Measurements from ENCODE around the gene AP1M1.
A peak's percentile ranks its signal among the peaks of the same experiment; 100 is the strongest.
"Not testable (repeated sequence)": the region's sequence is repeated elsewhere in the genome, so short reads cannot be mapped to it uniquely, and the experiment has no call there.

Gene AP1M1

DNA sequence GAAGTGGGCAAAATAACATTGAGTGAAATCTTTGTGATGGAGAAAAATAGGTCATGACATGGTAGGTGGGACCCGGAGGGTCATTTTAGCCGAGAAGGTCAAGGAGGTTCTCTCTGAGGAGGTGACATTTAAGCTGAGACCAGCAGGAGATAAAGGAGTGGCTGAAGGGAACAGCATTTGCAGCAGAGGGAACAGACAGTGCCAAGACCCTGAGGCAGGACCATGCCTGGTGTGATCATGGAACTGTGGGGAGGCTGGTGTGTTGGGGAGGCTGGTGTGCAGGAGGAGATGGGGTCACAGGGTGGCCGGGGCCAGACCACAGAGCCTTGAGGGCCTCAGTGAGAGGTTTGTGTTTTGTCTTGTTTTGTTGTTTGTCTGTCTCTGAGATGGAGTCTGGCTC, 67.5 kb downstream of the AP1M1 start:
- no peak for DNase-seq

DNA sequence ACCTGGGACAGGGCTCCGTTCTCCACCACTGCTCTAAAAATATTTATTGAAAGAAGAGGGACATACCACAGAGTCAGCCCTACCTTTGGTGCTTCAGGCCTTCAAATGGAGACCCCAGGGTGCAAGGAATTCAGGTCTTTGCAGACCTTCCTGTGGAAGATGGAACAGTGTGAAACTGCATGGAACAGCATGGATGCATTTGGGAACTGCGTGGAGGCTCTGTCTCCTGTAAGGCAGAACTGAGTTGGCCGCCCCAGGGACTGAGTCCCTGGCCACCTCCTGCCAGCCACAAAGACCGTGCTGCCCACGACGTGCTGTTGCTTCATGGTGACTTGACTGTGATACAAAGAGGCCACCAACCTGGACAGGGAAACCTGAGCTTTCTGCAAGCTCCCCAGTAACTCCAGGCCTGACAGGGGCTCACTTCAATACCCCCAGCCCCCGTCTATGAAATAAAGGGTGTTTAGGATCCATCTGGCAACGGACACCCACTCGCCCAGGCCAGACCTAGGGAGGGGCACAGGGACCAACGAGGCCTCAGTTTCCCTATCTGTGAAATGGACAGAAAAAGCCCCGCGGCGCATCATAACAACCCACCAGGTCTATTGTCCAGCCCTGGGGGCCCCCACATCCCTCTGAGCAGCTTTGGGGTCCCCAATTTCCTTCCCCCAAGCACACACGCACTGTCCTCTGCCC, 68.3 kb downstream of the AP1M1 start:
- DNase-seq, result no peak

DNA sequence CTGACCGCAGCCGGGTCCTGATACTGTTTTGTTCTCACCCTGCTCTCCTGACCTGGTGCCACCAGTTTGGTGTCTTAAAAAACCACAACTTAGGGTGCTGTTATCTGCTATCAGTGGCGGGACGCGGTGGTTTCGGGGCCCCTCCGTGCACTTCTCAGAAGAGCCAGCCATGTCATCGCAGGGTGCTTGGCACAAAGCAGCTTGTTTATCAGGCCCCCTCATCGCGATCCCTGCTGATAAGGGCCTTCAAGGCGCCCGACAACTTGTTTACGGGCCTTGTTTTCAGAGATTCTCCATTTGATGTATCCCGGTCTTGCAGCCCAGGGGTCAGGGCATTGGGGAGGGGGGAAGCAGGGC, 68.9 kb downstream of the AP1M1 start:
- DNase-seq, result no peak

DNA sequence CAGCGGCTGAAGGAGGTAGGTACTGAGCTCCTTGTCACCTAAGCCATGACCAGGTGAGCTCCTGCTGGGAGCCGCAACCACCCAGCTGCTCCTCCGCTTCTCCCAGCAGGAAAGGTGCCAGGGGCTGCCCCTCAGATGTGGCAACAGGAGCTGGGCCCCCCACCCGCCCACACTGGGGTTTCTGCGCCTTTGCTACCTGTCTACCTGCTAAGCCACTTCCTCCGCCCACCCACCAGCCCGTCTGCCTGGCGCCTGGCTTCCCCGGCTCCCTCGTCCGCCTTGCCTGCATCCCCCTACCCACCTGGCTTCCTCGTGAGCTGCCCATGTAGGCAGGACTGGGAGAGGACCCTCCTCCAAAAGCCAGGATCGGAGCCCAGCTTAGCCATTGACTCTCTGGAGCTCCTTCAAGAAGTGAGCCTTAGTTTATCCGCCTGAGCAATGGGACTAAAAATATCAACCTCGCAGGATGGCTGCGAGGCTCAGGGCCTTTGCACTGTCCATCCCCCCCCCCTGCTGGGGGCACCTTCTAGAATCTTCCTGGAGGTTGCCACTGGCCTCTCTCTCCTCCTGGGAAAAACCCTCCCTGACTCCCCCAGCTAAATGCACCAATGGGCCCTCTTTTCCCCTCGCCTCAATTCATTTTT, 71.1 kb downstream of the AP1M1 start:
- DNase-seq, result no peak

DNA sequence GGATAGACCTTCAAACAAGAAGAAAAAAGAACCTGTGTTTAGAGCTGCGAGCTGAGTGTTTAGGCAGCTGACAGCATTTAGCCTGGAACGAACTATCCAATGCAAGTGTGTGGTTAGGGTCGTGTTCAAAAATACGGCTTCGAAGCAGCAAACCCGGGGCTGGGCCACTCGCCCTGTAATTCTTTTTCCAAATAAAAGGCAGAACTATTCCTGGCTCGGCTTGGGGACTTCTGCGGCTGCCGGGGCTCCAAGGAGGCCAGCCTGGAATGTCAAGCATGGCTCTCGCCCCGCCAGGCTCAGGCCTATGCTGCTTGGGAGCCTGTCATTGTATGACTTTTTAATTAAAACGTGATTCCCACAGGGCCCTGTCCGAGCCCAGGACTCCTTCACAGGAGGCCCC, 75.2 kb downstream of the AP1M1 start:
- DNase-seq, result no peak

DNA sequence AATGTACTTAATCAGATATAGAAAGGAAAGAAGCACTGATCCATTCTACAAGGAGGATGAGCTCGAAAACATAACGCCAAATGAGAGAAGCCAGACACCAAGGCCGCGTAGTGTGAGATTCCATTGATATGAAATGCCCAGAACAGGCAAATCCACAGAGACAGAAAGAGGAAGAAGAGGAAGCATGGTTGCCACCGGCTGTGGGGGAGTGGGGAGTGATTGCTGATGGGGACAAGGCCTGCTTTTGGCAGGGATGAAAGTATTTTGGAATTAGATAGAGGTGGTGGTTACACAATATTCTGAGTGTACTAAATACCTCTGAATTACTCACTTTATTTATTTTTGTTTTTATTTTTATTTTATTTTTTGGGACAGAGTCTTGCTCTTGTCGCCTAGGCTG, 76.7 kb downstream of the AP1M1 start:
- no peak for DNase-seq

DNA sequence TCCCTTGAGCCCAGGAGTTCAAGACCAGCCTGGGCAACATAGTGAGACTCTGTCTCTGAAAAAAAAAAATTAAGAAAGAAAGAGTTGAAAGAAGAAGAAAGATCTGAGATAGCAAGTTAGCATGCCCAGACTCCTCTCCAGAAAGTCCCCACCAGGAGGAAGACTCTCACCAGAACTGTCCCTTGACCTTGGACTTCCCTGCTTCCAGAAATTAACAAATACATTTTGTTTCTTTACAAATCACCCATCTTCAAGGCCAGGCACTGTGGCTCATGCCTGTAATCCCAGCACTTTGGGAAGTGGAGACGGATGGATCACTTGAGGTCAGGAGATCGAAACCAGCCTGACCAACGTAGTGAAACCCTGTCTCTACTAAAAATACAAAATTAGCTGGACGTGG, 82.6 kb downstream of the AP1M1 start:
- no peak for DNase-seq

DNA sequence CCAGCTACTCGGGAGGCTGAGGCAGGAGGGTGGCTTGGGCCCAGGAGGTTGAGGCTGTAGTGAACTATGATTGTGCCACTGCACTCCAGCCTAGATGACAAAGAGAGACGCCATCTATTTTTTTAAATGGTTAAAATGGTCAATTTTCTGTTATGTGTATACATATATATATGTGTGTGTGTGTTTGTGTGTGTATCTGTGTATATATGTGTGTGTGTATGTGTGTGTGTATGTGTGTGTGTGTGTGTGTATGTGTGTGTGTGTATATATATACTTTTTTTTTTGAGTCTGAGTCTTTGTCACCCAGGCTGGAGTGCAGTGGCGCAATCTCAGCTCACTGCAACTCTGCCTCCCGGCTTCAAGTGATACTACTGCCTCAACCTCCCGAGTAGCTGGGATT, 84.0 kb downstream of the AP1M1 start:
- DNase-seq, result no peak

DNA sequence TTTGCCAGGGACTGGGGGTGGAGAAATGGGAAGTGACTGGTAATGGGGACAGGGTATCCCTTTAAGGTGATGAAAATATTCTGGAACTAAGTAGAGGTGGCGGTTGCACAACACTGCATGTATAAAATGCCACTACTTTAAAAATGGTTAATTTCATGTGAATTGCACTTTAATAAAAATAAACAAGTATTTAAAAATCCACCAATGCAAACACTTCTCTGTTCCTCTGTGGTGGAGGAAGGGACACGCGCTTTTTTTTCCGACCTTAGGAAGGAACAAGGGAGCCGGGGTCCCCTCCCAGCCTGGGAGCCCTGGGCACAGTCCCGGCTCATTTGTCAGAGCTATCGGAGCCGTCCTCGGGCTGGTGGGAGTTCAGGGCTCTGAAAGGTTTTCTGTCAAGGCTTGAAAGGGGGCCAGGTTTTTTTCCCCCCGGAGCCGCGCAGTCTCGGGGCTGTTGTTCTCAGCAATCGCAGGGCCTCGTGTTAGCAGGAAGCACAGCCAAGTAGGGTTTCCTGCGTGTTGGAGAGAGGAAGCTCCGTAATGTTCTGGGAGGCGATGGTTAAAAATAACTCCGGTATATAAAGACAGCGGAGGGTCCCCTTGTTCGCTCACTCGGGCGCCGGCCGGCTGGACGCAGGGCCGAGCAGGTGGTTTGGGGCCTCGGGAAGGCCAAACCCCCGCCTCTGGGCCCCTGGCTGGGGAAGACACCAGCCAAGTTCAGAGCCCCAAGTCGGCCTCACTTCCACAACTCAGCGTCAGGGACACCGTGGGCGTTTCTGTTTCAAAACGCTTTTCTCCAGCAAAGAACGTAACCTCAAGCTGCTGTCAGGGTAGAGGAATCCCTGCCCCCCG, 85.7 kb downstream of the AP1M1 start:
- no peak for DNase-seq

DNA sequence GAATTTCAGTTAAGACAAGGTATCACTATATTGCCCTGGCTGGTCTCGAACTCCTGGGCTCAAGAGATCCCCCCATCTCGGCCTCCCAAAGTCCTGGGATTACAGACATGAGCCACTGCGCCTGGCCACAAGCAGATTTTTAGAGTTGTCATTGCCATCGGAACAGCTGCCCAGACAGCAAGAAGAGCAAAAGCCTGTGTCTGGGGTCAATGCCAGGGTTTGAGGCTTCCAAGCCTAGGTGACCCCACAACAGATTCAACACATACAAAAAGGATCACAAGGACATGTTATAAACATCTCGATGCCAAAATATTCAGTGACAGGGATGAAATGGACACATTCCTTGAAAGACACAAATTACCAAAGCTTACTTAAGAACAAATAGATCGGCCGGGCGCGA, 86.8 kb downstream of the AP1M1 start:
- no peak for DNase-seq

DNA sequence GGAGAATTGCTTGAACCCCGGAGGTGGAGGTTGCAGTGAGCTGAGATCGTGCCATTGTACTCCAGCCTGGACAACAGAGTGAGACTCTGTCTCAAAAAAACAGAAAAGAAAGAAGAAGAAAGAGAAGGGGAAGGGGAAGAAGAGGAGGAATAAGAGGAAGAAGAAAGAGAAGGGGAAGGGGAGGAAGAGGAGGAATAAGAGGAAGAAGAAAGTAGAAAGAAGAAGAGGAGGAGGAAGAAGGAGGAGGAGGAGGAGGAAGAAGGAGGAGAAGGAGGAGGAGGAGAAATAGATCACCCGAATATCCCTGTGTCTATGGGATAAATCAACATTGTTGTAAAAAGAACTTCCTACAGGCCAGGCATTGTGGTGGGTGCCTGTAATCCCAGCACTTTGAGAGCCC, 87.4 kb downstream of the AP1M1 start:
- not testable (repeated sequence) for DNase-seq

DNA sequence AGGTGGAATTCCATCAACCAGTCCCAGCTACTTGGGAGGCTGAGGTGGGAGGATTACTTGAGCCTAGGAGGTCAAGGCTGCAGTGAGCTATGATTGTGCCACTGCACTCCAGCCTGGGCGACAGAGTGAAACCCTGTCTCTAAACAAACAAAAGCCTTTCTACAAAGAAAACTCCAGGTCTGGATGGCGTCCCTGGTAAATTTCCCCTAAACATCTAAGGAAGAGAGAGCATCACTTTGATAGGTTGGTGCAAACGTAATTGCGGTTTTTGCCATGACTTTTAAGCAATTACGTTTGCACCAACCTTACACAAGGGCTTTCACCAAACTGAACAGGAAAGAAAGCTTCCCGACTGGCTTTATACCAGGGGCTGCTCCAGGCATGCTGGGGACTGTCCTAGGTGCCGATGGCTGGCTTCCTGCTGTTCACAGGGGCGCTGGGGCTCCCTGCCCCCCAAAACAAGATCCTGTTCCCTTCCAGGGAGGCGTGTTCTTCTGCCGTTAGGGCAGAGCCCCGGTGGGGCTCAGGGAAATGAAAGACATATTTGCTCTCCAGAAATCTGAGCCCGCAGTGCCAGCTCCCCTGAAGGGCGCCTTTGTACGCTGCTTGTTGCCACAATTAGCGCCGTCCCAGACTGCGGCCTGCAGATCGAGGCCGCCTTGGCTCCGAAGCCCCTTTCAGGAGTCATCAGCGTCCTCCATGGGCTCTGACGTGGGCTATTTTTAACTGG, 88.2 kb downstream of the AP1M1 start:
- peak in 1 of 2 experiments; percentile 5 for DNase-seq

DNA sequence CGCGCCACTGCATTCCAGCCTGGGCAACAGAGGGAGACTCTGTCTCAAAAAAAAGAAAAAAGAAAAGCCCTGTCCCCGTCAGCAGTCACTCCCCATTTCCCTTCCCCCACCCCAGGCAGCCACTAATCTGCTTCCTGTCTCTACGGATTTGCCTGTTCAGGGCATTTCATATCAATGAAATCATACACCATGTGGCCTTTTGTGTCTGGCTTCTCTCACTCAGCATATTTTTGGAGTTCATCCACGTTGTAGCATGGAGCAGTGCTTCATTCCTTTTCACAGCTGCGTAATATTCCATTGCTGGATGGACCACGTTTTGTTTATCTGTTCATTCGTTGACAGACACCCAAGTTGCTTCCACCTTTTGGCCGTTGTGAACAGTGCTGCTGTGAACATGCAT, 90.8 kb downstream of the AP1M1 start:
- no peak for DNase-seq

DNA sequence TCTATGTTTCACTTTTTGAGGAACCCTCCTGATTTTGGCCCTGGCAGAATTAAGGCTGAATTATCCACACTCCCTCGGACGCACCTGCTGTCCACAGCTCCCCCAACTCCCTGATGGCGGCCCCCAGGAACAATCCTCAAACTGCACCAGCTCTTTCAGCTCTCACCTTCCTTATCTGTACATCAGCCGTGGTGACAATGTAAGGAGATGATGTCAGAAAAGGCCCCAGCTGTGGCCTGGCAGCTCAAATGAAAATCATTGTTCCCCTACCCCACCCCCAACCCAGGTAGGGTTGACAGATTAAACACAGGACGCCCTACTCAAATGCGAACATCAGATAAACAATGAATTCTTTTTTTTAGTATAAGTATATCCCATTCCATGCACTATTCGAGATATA, 91.9 kb downstream of the AP1M1 start:
- DNase-seq, result no peak

DNA sequence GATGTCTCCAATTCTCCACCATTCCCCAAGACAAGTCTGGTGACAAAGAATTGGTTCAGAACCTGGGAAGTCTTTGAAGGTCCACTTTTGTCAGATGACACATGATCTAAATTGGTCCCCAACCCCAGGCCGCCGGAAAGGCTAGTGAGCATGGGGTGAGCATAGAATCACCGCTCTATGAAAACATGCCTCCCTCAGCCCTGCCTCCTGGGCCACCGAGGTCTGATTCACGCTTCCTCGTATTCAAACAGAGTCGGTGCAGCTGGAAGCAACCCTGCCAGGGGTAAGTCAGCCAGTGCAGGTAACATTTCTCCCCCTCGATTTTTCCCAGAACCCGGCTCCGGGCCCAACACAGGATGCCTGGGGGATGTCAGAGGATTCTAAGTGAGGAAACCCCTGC, 93.0 kb downstream of the AP1M1 start:
- DNase-seq, result no peak

DNA sequence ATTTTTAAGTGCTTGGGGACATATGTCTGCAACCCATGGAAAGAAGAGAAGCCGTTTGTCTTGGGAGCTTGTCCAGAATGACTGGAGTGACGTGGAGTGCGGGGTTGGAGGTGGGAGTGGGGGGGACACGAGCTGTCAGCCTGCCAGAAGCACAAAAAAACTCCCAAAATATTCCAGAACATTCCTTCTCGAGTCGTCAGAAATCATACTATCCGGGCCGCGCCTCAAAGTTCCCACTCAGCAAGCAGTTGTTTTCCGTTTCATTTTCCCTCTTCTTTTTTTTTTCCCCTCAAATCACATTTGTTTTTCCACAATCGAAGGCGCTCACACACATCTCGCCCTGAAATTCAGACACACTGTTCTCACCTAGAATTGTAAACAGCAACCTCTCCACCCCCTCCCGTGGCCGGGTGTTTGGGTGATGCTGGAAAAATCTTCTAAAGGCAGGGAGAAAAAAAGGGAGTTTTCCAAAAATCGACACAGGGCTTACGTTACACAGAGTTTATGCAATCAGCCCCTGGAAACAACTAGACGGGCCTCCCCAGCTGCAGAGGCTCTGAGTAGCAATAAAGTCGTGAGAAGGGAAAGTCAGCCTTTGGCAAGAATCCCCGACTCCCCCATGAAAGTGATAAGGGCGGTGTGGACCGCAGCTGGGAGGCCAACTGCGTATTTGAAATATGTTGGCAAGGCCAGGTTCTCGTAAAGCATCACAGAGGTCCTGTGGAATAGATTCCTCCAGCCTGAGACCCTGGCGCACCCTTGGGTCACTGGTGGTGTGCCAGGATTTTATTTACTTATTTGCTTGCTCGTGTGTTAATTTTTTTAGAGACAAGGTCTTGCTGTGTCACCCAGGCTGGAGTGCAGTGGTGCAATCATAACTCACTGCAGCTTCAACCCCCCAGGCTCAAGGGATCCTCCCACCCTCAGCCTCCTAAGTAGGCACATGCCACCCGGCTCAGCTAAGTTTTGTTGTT, 95.7 kb downstream of the AP1M1 start:
- DNase-seq, result no peak

DNA sequence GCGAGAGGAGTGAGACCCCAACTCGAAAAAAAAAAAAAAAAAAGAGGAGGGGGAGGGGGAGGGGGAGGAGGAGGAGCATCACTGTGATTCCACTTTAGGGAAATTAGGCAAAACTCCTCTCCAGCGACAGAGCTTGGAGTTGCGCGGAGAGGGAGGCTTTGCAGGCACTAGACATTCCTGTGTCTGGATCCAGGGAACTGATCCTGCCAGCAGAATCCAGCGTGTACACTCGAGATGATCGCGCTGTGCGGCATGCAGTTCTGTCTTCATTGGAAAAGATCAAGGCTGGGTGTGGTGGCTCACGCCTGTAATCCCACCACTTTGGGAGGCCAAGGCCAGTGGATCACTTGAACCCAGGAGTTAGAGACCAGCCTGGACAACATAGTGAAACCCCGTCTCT, 97.3 kb downstream of the AP1M1 start:
- DNase-seq, result no peak
